GM21360 (cell line): ENCODE results near the gene AQP2.

Experiments used
- ATAC-seq: cut with Tn5 transposase; IDR thresholded peaks from one replicate; pipeline ENCODE4 v1.9.1; 2021; ENCODE audit warnings: mild to moderate bottlenecking, moderate library complexity; ENCODE audit not compliant: unreplicated experiment

AQP2 gene

DNA sequence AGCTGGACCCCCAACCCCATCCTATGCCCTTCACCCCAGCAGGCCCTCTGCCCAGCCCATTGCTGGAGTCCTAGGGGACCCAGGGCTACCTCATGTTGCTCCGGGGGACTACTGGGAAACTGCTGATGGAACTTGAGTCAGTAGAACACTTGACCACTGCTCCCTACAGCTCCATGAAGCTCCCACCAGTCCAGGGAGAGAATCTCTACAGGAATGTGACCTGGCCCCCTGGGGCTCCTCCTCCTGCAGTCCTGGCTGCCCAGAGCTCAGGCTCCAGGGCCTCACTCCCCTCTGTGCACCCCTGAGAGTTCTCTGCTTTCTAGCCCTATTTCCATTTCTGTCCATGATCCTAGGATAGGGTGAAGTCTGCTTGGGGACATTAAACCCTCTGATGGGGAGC is 10.8 kb upstream of the AQP2 start:
- ATAC-seq: no peak

DNA sequence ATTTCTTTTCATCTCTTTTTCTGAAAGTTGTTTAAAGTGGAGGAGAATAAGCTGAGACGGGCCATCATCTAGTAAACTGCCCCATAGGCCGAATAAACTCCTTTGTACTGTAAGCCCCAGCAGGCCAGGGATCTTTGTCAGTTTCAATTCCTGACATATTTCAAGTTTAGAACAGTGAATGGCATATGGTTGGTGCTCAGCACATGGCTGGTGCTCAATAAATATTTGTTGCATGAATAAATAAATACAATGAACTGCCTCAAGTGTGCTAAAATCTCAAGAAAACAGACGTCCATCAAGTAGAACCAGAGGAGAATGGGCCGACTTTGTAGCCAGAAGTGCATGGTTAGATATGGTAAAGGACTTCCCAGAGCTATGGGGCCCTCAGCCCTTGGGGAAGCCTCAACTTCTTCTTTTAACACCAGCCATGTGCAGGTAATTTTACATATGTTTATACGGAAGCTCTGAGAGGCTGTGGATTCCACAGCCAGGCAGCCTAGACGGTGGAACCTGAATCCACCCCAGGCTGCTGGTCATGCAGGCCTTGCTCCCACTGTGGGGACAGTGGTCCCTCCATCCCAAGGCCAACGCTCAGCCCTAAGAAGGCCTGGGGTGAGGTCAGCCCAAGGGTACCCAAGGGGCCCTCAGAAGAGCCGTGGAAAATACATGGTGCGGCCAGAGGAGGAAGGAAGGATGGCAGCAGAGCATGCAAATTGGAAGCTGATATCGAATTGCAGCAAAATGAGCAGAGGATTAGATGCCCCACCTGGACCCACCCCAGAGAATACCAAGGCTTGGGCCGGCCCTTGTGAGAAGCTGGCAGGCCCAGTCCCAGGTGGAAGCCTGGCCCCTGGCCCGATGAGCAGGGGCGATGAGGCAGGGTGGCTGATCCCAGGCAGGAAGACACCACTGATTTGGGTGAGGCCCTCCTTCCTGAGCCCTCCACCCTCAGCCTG is 8.7 kb upstream of the AQP2 start:
- no peak for ATAC-seq

DNA sequence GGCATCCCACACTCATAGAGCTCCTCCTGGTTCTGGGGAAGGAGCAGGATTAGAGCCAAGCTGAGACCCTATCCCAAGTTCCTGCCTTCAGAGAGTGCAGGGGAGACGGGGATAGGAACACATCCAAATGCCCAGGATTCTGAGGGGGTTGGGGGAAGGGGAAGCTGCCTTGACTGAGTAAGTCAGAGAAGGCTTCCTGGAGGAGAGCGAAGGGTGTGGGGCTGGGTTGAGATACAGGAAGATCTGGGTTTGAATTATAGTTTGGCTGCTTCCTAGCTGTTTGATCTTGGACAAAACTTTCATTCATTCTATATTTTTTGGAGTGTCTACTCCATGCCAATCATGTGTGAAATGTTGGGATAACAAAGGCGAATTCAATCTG is 8.0 kb upstream of the AQP2 start:
- no peak for ATAC-seq

DNA sequence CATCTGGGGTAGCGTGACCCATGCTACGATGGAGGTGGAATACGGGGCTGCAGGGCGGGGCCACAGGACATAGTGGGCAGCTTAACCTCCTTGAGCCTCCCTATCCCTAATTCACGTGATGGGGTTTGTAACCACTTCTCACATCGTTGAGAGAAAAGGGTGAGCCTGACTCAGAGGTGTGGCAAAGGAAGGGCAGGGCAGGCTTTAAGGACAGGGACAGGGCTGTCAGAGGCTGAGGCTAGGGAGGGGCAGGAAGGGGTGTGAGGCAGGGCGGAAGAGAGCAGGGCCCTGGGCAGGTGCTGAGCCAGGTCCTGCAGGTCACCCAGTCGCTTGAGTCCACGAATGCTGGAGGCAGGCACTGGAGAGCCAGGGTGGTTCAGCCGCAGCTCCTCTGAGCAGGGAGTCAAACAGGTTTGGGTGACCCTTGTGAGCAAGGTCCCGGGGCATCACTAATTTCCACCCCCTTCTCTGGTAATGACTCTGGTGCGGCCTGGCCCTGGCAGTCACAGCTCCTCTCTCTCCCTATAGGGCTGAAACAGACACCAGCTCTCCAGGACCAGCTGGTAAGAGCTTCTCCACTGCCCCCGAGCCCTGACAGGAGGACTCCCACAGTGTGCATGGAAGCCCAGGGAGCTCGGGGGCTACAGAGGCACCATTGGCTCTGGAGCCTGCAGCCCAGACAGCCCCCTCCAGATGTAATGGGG is 7.5 kb upstream of the AQP2 start:
- ATAC-seq: no peak

DNA sequence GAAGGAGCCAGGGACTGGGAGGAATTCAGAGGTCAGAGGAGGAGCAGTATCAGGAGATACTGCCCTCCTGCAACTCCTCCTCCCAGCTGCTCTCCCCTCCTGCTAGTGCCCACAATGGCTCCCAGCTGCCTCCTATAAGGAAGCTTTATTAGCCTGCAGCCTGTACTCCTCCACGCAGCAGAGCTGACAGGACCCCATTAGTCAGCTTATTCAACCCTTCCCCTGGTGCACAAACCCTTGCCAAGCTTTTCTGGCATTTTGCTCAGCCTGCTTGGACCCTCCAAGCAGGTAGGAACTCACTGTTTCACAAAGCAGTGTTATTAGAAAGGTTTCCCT is 6.9 kb upstream of the AQP2 start:
- ATAC-seq: no peak

DNA sequence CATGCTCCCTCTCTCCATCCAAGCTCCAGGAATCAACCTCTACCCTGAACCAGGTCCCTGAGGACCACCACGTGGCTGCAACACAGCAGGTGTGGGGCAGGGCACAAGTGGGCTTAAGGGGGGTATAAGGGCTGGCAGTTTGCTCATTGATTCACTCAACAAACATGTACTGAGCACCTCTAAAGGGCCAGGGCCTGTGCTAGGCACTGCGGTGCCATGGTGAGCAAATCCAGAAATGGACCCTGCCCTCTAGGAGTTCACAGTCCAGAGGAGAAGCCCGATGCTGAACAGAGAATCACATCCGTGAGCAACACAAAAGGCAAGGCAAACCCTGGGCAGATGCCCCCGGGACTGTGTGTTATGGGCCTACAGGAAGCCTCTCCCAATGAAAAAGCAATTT is 6.5 kb upstream of the AQP2 start:
- no peak for ATAC-seq

DNA sequence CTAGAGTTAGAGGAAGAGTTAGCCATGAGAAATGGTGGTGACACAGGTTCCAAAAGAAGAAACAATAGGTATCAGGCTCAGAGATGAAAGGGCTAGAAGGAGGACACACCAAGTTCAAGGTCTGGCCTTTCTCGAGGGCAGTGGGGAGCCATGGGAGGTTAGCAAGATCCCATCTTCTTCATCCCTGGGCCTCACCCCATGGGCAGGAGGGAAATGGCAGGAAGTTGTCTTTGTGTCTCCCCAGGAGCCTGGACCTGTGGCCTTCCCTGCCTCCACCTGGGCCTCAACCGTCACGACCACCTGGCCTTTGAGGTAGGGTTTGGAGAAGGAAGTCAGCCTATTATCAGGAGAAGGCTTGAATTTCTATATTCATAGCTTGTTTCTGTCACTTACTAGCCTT is 5.8 kb upstream of the AQP2 start:
- no peak for ATAC-seq

DNA sequence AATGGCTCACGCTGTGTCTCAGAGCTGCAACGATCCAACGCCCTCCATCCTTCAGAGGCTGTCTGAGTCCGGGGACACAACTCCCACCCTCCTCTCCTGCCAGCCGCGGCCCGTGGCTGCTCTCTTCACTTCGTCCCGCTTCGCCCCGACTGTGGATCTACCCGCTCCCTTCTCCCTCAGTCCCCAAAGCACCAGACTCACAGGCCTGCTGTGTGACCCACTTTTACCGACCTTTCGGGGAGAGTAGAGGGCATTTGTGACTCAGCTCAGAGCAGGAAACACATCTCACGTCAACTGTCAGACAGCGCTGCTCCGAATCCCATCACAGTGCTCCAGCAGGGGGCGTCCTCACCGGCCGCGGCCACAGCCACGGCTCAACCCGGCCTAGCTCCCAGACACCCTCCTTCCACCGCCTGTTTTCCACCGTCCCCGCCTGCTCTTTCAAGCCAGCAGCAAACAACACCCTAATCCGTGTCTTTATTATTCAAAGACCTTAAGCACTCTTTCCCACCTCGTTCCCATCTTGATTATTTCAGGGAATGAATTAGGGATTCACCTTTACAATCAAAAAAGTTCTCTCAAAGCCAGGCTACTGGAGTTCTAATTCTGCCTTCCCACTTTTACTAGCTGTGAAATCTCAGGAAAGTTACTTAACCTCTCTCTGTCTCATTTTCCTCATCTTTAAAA is 5.0 kb upstream of the AQP2 start:
- ATAC-seq: peak; percentile 73

DNA sequence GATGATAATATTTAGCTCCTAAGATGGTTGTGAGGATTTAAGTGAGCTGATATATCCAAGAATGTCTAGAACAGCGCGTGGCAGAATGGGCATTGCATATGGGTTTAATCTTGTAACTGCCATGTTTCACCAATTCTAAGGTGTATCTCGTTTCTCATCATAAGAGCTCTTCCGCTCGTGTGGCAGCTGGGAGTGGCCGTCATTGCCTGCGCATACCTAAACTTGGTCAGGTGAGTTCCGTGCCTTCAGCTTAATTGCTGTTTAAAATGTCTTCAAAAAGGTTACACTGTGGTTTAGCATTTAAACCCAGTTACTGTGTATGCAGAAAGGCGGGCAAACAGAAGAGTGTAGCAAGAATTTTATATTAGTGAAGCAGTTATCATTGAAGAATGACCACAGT is 4.5 kb upstream of the AQP2 start:
- no peak for ATAC-seq

DNA sequence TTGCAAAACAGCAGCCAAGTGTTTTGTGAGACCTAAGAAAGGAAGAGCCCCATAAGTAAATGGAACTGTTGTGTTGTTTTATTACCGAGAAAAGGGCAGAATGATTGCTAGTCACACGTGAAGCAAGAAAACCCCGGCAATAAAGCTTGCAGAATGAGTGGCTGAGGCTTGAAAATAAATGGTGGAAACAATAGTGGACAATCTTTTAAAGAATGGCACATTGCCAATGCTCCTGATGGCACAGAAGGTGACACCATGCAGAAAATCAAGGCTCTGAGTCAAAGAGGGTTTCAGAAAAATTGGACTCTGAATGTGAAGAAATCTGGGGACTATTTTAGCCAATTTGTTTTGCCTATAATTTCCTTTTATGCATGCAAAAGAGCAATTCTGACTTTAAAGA is 4.0 kb upstream of the AQP2 start:
- ATAC-seq: no peak

DNA sequence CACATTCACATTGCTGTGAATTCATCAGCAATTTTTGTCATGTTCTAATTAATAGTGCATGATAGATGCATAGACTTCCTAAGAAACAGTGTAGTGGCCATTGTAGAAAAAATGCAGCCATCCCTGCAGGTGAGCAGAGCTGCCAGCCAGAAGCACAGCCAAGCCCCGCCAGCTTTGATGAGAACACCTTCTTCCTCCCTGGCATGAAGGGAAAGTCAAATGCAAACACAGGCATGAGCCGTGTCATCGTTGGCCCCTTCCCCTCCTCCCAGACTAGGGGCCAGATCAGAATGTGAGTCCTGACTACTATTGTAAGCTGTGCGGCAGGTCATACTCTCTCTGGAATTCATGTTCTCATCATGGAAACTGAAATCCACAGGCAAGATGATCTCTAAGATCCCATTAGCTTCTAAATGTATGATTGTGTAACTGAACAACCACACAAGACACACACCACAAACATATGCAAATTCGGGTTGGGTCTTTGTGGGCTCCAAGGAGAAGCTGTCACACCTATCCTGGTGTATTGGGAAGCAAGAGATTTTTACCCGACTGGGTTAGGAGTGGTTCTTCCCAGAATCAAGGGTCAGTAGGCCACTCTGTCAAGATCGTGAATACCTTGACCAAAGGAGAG is 2.8 kb upstream of the AQP2 start:
- no peak for ATAC-seq

DNA sequence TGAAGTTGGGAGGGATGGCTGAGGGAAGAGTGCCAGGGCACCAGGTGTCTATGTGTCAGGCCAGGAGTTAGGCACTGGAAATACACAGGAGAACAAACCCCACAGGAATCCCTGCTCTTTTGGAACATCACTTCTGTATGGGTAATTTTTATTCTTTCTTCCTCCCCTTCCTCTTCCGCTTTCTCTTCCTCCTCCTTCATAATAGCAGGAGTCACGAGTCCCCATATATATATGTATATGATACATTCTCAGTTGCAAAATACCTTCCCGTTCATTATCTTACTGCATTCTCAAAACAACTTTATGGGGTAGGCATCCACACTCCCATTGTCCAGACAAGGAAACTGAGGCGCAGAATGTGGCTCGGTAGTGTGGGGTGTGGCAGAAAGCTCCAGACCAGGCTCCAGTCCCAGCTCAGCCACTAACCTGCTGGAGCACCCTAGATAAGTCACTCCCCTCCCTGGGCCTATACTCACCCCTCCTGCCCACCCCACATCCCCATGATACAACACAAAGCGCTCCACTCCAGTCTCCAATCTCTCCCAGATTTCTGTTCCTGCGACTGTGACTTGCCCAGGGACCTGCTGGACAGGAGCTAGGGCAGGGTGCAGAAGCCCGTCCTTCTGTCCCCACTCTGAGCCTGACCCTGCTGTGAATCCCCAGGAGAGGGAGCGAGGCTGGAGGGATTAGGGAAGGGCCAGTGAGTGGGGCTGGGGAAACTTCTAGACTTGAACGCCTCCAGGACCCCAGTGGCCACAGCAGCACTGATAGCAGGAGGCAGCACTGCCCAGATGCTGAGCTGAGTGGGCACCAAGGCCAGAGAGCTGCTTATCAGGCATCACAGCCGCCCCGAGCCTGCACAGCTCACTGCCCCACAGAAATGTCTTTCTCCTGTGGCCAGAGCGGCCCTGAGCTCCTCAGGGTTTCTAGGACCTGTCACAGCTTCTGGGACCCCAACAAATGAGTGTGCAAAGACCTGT is 1.4 kb upstream of the AQP2 start:
- no peak for ATAC-seq

DNA sequence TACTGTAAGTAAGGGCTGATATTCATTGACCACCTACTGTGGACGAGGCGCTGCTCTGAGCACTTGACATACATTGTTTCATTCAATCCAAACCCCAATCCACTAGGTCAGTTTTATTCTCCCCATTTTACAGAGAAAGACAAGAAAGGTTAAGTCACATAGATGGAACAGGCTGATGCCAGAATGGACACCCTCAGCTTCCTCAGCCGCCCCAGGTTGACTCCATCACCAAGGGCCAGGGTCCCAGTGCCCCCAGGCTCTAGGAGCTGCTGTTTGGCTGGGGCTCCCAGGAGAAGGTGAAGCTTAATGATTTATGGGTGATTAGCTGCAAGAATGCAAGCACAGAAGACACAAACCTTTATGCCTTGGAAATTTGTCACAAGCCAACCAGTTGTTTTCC is 671 bp upstream of the AQP2 start:
- no peak for ATAC-seq

DNA sequence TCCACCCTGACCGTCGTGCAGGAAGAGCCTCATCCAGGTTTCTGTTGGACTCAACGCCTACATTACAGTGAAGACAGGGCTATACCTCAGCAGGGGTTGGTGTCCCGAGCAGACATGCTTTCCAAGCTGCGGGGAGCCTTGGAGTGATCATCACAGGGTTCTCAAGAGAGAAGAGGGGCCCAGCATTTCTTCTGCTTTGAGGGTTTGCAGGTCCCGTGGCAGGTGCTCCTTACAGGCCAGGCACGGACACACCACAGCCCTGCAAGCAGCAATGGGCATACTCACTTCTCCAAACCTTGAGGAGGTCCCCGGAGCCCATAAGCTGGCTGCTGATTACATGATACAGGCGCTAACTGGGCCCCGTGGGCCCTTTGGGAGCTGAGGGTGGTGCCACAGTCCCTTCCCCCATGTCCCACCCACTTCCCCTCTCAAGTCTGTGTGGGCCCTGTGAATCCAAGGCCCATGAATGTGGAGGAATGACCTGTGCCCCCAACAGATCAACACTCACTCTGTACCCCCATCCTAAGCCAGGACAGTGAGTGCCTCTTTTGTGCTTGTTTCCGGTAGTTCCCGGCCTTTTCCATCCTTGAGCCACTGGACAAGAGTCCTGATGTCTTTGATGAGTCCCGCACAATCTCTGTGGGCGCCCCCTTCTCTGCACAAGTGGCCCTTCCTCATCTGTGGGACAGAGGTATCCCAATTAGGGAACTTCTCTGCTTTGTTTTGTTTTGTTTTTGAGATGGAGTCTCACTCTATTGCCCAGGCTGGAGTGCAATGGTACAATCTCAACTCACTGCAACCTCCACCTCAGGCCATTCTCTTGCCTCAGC is 1.1 kb downstream of the AQP2 start:
- no peak for ATAC-seq

DNA sequence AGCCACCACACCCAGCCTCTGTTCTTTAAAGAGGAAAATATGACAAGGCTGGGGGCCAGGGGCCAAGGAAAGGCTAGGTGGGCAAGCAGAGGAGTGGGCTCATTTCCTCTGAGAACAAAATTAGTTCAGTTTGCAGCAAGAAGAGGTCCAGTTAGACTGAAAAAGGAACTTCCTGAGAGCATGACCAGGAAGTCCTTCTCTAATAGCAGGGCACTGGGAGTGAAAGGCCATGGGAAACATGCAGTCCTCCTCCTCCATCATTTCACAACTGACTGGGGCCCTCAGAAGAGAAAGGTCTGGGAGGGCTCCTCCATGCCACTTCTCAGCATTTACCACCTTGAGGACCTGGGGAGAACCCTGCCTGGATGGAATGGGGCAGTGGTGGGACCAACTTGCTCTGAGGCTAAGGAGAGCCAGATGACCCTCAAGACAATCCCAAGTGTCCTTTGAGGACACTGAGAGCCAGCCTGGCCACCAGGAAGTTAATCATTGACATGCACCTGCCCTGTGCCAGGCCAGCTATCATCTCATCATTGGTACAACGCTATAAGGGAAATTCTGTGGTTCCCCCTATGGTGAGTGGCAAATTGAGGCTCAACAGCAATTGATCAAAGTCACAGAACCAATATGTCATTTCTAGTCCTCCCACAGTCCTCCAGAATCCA is 2.0 kb downstream of the AQP2 start:
- no peak for ATAC-seq

DNA sequence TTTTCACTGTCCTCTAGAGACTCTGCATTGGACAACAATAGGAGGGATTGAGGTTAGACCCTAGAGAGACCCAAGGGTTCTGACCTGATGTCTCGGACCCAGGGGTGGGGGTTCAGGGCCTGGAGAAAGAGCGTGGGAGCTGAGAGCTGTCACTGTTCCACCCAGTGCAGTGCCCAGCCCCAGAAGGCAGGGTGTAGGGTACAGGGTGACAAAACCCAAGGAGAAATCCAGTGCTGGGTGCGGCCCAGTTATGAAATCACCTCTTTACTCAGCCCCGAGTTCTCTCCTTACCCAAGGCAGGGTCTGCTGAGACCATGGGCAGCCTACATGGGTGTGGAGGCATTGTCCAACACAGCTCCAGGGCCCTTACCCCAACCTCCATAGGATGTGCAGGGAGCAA is 2.6 kb downstream of the AQP2 start:
- no peak for ATAC-seq

DNA sequence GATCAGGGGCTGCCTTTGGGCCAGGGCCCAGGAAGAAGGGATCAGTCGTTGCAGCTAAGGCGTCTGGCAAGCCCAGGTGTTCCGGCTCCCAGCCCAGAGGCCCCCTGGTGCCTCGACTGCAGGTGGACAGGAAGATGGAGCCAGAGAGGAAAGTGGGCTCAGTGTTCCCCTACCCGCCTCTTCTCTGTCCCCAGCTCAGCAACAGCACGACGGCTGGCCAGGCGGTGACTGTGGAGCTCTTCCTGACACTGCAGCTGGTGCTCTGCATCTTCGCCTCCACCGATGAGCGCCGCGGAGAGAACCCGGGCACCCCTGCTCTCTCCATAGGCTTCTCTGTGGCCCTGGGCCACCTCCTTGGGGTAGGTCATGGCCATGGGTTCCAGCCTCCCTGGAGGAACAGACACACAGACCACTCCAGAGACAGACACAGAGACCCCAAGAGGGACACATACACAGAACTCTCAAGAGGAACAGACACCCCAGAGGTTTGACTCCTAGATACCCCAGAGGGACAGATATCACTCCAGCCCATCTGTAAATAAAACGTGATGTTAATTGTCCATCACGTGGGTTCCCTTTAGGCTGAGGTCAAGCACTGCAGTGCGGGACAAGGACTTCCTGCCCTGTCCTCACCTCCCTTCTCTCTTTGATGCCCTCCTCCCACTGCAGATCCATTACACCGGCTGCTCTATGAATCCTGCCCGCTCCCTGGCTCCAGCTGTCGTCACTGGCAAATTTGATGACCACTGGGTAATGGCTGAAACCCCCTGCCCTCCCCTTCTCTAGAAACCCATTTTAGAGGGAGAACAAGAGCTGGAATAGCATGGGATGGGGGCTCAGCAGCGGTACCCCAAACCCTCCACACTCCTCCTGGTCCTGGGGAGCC is 3.7 kb downstream of the AQP2 start:
- ATAC-seq: no peak
